ENCODE measurements around the gene PES1. TPM values are rescaled to one million over a fixed set of nuclear protein-coding genes. Genes with fewer than 3 reads are reported as not detected.

Gene PES1
- total and polyA plus RNA-seq, 2 experiments from 2014 or later: 64.1 to 76.9 TPM

- H3K27me3 Mint-ChIP-seq (ENCODE audit: insufficient read depth, low read depth, poor library complexity): peaks cover 3% of the 10 kb centered on the region
- ATAC-seq: no peak
- H3K27ac Mint-ChIP-seq: no peak overlapping the region
- DNase-seq (ENCODE audit: low spot score): no peak
- no peaks in the 10 kb centered on the region for H3F3A ChIP-seq (replicated peaks; ENCODE audit: low read depth)
- peaks cover 74% of the 10 kb centered on the region for H3K36me3 Mint-ChIP-seq (ENCODE audit: low read depth)
- 0 out of 2 replicates have a peak, but pooled peaks cover 6% of the 10 kb centered on the region for H4K20me1 ChIP-seq (replicated peaks; ENCODE audit: insufficient read depth)
- no peaks in the 10 kb centered on the region for H3K9me2 ChIP-seq (ENCODE audit: insufficient read depth)
- no peaks in the 10 kb centered on the region for H3K27me3 ChIP-seq (ENCODE audit: insufficient read depth)
- no peaks in the 10 kb centered on the region for H3K9me3 Mint-ChIP-seq
- no peak overlapping the region for H2AFZ ChIP-seq
- H3K4me1 Mint-ChIP-seq: peaks cover 3% of the 10 kb centered on the region
- no peak overlapping the region for H3K4me3 ChIP-seq
- H3K27ac ChIP-seq (ENCODE audit: low read depth): no peak overlapping the region
- no peak overlapping the region for H3K4me3 Mint-ChIP-seq
- H3K4me2 ChIP-seq: no peak overlapping the region
- TF ChIP-seq JUNB (IDR thresholded peaks at IDR 0.05; ENCODE audit: unreplicated experiment) (no peak), POLR2AphosphoS5 (IDR thresholded peaks at IDR 0.05; ENCODE audit: low read depth) (no peak), CREB1 (CRISPR knock-in tag; IDR thresholded peaks at IDR 0.05; ENCODE audit: low read depth) (no peak), EZH2 (IDR thresholded peaks at IDR 0.05; ENCODE audit: low read depth, unreplicated experiment) (no peak), ZNF331 (CRISPR knock-in tag; IDR thresholded peaks at IDR 0.05; ENCODE audit: low read depth) (no peak), CTCF (conservative IDR thresholded peaks at IDR 0.05; ENCODE audit: low read depth in 2 of 2) (no peak), ZNF114 (CRISPR knock-in tag; IDR thresholded peaks at IDR 0.05) (no peak), NANOG (IDR thresholded peaks at IDR 0.05; ENCODE audit: borderline replicate concordance) (no peak), STAT1 (IDR thresholded peaks at IDR 0.05; ENCODE audit: unreplicated experiment) (no peak), EZH2phosphoT487 (IDR thresholded peaks at IDR 0.05; ENCODE audit: unreplicated experiment) (no peak)
- TF ChIP-seq, protein P1, sequence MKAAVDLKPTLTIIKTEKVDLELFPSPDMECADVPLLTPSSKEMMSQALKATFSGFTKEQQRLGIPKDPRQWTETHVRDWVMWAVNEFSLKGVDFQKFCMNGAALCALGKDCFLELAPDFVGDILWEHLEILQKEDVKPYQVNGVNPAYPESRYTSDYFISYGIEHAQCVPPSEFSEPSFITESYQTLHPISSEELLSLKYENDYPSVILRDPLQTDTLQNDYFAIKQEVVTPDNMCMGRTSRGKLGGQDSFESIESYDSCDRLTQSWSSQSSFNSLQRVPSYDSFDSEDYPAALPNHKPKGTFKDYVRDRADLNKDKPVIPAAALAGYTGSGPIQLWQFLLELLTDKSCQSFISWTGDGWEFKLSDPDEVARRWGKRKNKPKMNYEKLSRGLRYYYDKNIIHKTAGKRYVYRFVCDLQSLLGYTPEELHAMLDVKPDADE (IDR thresholded peaks at IDR 0.05): no peak
- TF ChIP-seq, protein P2, sequence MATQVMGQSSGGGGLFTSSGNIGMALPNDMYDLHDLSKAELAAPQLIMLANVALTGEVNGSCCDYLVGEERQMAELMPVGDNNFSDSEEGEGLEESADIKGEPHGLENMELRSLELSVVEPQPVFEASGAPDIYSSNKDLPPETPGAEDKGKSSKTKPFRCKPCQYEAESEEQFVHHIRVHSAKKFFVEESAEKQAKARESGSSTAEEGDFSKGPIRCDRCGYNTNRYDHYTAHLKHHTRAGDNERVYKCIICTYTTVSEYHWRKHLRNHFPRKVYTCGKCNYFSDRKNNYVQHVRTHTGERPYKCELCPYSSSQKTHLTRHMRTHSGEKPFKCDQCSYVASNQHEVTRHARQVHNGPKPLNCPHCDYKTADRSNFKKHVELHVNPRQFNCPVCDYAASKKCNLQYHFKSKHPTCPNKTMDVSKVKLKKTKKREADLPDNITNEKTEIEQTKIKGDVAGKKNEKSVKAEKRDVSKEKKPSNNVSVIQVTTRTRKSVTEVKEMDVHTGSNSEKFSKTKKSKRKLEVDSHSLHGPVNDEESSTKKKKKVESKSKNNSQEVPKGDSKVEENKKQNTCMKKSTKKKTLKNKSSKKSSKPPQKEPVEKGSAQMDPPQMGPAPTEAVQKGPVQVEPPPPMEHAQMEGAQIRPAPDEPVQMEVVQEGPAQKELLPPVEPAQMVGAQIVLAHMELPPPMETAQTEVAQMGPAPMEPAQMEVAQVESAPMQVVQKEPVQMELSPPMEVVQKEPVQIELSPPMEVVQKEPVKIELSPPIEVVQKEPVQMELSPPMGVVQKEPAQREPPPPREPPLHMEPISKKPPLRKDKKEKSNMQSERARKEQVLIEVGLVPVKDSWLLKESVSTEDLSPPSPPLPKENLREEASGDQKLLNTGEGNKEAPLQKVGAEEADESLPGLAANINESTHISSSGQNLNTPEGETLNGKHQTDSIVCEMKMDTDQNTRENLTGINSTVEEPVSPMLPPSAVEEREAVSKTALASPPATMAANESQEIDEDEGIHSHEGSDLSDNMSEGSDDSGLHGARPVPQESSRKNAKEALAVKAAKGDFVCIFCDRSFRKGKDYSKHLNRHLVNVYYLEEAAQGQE (IDR thresholded peaks at IDR 0.05; ENCODE audit: unreplicated experiment): no peak
- TF ChIP-seq, protein P3, sequence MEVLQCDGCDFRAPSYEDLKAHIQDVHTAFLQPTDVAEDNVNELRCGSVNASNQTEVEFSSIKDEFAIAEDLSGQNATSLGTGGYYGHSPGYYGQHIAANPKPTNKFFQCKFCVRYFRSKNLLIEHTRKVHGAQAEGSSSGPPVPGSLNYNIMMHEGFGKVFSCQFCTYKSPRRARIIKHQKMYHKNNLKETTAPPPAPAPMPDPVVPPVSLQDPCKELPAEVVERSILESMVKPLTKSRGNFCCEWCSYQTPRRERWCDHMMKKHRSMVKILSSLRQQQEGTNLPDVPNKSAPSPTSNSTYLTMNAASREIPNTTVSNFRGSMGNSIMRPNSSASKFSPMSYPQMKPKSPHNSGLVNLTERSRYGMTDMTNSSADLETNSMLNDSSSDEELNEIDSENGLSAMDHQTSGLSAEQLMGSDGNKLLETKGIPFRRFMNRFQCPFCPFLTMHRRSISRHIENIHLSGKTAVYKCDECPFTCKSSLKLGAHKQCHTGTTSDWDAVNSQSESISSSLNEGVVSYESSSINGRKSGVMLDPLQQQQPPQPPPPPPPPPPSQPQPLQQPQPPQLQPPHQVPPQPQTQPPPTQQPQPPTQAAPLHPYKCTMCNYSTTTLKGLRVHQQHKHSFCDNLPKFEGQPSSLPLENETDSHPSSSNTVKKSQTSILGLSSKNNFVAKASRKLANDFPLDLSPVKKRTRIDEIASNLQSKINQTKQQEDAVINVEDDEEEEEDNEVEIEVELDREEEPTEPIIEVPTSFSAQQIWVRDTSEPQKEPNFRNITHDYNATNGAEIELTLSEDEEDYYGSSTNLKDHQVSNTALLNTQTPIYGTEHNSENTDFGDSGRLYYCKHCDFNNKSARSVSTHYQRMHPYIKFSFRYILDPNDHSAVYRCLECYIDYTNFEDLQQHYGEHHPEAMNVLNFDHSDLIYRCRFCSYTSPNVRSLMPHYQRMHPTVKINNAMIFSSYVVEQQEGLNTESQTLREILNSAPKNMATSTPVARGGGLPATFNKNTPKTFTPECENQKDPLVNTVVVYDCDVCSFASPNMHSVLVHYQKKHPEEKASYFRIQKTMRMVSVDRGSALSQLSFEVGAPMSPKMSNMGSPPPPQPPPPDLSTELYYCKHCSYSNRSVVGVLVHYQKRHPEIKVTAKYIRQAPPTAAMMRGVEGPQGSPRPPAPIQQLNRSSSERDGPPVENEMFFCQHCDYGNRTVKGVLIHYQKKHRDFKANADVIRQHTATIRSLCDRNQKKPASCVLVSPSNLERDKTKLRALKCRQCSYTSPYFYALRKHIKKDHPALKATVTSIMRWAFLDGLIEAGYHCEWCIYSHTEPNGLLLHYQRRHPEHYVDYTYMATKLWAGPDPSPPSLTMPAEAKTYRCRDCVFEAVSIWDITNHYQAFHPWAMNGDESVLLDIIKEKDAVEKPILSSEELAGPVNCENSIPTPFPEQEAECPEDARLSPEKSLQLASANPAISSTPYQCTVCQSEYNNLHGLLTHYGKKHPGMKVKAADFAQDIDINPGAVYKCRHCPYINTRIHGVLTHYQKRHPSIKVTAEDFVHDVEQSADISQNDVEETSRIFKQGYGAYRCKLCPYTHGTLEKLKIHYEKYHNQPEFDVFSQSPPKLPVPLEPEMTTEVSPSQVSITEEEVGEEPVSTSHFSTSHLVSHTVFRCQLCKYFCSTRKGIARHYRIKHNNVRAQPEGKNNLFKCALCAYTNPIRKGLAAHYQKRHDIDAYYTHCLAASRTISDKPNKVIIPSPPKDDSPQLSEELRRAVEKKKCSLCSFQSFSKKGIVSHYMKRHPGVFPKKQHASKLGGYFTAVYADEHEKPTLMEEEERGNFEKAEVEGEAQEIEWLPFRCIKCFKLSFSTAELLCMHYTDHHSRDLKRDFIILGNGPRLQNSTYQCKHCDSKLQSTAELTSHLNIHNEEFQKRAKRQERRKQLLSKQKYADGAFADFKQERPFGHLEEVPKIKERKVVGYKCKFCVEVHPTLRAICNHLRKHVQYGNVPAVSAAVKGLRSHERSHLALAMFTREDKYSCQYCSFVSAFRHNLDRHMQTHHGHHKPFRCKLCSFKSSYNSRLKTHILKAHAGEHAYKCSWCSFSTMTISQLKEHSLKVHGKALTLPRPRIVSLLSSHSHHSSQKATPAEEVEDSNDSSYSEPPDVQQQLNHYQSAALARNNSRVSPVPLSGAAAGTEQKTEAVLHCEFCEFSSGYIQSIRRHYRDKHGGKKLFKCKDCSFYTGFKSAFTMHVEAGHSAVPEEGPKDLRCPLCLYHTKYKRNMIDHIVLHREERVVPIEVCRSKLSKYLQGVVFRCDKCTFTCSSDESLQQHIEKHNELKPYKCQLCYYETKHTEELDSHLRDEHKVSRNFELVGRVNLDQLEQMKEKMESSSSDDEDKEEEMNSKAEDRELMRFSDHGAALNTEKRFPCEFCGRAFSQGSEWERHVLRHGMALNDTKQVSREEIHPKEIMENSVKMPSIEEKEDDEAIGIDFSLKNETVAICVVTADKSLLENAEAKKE (CRISPR knock-in tag; IDR thresholded peaks at IDR 0.05): no peak
- H3K4me1 ChIP-seq (ENCODE audit: insufficient read depth): 0 out of 2 replicates have a peak, but pooled peaks cover 2% of the 10 kb centered on the region
- peaks cover 8% of the 10 kb centered on the region for H3K36me3 ChIP-seq (ENCODE audit: insufficient read depth)
- H3K79me2 ChIP-seq (replicated peaks; ENCODE audit: insufficient read depth): no peaks in the 10 kb centered on the region
Observed at GRCh38 chr22:30614268-30614667, 22.6 kb upstream of the PES1 start.

Data from GM23338 (cell line).